GM19468 (cell line): Measurements from ENCODE around the gene CYP17A1.
"Not testable (repeated sequence)": the region's sequence is repeated elsewhere in the genome, so short reads cannot be mapped to it uniquely, and the experiment has no call there.

Experiments
- ATAC-seq: cut with Tn5 transposase; IDR thresholded peaks from one replicate; pipeline ENCODE4 v1.9.1; 2021; ENCODE audit warnings: mild to moderate bottlenecking, moderate library complexity, moderate number of reproducible peaks; ENCODE audit not compliant: unreplicated experiment; ENCODE audit errors: extremely low read depth

The CYP17A1 gene, protein sequence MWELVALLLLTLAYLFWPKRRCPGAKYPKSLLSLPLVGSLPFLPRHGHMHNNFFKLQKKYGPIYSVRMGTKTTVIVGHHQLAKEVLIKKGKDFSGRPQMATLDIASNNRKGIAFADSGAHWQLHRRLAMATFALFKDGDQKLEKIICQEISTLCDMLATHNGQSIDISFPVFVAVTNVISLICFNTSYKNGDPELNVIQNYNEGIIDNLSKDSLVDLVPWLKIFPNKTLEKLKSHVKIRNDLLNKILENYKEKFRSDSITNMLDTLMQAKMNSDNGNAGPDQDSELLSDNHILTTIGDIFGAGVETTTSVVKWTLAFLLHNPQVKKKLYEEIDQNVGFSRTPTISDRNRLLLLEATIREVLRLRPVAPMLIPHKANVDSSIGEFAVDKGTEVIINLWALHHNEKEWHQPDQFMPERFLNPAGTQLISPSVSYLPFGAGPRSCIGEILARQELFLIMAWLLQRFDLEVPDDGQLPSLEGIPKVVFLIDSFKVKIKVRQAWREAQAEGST

DNA sequence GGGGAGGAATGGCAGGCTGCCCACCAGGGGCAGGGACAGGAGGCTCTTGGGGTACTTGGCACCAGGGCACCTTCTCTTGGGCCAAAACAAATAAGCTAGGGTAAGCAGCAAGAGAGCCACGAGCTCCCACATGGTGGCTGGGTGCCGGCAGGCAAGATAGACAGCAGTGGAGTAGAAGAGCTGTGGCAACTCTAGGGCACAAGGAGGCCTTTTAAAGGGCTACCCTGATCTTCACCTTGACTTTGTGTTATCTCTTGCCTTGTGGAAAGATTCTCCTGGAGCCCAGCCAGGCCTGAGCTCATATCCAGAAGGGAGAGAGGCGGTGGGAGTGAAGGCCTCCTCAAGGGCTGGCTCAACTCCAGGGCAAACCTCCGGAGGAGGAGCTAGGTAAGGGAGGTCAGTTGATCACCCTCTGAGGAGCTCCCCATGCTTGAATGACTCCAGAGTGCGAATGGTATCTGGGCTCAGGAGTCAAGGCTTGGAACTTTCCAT, at the start of gene CYP17A1:
CYP17A1 (minus strand) TSS at position 184 of the 492 bp plus-strand sequence; CDS start at position 132, 52 bp downstream.
- no peak for ATAC-seq

DNA sequence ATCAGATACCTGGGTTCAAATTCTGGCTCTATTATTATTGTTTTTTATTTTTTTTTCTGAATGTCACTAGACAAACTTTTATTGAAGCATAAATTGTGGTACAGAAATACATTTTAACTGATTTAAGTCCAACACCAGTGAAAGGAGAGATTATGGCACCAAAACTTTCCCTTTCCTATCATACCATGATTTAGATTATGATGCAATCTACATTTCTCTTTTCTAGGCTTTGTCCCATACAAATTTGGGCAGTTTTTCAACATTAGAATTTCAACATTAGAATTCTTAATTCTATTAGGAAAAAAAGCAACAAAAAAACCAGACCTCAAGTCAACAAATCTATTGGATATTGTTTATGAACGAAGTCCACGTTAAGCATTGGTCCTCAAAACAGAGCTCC, 43.0 kb upstream of the CYP17A1 start:
- no peak for ATAC-seq

DNA sequence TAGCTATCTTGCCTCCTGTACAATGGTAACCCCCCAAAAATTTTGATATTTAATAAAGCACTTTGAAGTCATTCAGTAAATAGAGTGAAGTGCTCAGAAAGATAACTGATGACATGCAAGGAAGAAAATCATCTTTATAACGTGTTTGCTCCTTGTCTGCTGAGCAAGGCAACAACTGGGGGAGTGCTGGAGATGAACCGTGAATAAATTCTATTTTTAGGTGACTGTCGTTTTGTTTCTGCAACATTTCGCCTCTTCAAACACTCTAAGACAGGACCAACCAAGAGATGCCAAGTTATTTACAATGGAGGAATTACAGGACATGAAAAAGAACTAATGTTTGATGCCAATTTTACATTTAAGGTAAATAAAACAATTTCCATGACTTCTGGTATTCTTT, 41.4 kb upstream of the CYP17A1 start:
- no peak for ATAC-seq

DNA sequence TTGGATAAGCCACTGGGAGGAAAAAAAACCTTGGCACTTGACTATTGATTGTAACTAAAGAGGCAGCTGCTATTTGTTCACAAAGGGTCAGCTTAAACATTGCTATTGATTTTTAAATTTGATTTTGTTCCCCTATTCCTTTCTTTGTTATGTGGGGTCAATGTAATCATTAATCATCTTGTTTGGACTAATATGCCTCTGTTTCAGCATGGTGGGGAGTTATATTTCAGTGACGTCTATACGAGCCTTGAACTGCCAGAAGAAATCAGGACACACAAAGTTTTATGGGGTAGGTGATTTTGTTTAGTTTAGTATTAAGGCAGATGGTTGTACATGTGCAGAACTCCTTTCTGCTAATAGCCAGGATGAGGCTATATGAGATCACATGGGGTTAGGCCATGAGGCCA, 39.5 kb upstream of the CYP17A1 start:
- ATAC-seq: no peak

DNA sequence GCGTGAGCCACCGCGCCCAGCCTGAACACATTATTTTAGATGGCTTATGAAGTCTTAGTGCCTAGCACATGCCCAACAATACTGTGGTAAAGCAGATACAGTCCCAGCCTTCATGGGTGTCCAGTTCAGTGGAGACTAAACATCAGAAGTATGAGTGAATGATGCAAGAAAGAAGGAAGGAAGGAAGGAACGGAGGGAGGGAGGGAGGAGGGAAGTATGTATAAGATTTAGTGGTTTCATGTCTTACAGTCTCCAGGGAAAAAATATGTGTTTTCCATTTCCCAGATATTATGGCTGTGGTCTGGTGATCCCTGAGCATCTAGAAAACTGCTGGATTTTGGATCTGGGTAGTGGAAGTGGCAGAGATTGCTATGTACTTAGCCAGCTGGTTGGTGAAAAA, 35.0 kb upstream of the CYP17A1 start:
- no peak for ATAC-seq

DNA sequence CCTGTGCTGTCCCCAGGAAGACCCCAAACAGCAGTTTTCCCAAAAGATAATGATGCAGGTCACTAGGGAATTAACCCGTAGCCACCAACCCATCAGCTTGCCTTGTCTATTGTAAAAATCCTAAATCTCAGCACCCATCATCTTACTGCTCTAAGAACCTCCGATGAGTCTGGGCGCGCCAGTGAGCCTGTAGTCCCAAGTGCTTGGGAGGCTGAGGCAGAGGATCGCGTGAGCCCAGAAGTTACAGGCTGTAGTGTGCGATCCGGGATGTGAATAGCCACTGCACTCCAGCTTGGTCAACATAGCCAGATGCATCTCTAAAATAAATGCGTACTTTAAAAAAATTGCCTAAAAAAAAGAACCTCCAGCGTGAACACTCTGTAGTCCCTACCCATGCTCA, 33.0 kb upstream of the CYP17A1 start:
- no peak for ATAC-seq

DNA sequence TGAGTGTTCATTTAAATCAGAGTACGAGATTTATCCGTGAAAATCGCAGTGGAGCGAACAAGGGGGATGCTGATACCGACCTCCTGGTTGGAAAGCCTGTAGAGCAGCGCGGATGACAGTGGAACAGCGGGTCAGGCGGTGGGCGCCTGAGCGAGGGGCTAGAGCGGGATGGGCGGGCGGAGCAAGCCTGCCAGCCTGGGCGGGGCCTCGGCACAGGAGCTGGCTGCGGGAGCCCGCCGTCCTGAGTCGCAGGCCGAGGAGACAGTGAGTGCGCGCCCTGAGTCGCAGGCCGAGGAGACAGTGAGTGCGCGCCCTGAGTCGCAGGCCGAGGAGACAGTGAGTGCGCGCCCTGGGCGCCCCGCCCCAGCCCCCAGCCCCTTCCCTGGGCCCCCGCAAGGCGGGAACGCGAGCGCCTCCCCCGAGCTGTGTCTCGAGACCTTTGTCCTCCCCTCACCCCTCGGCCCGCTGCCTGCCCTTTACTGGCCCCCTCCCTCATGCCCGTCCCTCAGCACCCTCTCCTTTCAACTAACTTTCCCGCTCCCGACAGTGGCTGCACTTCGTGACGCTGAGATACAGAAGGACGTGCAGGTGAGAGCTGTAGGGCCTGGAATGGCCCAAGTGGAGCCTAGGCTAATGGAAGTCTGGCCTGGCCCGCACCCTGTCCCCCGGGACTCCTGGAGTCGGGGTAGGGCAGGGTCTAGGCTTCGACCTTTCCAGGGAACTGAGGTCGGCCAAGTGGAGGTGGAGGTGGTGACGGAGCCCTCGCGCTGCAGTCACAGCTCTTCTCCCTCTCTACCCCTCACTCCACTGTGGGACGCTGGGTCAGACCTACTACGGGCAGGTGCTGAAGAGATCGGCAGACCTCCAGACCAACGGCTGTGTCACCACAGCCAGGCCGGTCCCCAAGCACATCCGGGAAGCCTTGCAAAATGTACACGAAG, 32.3 kb upstream of the CYP17A1 start, which contains the start of gene AS3MT:
AS3MT (plus strand) TSS at position 213 of the 941 bp plus-strand sequence; CDS start at position 336, 123 bp downstream.
- ATAC-seq: no peak

DNA sequence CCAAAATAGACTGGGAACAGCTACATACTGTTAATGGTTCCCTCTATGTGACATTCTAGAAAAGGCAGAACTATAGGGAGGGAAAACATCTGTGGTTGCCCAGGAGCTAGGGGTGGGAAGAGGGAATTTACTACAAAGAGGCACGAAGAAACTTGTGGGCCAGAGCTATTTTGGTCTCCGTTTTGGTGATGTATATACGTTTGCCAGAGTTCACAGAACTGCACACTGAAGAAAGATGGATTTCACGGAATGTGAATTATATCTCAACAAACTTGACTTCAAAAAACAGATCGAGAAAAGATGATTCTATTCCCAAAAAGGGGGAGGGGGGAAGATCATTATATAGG, 31.7 kb upstream of the CYP17A1 start:
- ATAC-seq: no peak

DNA sequence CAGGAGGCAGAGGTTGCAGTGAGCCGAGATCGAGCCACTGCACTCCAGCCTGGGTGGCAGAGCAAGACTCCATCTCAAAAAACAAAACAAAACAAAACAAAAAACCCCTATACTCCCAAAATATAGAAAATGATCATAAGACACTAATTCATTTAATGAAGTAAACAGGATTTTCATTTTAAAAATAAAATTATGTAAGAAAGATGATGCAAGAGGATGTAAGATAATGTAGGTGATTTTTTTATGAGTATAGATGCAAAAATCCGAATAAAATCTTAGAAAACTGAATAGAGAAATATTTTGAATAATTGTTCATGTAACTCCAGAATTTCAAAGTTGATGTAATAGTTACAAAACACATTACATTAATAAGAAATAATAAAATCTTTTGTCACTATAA, 28.4 kb upstream of the CYP17A1 start:
- no peak for ATAC-seq

DNA sequence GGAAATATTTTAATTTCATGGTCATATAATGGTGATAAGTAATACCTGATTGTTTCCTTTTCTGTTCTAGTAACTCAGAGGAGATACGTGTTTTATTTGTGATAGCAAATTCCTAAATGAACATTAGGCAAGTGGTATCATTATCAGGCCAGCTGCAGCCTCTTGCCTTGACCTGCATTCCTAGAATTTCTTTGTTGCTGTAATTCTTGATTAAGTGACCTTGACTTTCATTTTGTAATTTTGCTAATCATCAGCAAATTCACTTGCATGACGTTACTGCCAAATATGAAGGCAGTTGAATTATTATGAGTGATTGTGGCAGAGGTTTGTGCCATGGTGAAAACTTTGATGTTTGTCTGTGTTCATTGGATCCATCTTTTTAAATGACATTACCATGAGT, 26.4 kb upstream of the CYP17A1 start:
- ATAC-seq: no peak

DNA sequence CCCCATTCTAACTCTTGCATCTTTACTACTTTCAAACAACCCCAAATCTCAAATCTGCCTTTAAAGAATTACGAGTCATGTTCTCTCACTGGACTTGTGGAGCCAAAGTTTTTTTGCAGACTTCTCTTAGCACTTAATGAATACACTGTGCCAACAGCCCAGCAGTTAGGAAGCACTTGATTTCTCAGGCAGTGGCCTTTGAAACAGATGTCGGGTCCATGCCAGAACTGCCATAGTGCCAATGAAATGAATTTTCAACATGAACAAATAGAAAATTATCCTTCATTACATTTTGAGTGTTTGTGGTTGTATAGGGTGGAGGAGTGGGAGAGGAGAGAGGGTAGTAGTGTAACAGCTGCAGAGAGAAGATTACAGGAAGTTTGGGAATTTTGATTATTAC, 22.7 kb upstream of the CYP17A1 start:
- ATAC-seq: no peak

DNA sequence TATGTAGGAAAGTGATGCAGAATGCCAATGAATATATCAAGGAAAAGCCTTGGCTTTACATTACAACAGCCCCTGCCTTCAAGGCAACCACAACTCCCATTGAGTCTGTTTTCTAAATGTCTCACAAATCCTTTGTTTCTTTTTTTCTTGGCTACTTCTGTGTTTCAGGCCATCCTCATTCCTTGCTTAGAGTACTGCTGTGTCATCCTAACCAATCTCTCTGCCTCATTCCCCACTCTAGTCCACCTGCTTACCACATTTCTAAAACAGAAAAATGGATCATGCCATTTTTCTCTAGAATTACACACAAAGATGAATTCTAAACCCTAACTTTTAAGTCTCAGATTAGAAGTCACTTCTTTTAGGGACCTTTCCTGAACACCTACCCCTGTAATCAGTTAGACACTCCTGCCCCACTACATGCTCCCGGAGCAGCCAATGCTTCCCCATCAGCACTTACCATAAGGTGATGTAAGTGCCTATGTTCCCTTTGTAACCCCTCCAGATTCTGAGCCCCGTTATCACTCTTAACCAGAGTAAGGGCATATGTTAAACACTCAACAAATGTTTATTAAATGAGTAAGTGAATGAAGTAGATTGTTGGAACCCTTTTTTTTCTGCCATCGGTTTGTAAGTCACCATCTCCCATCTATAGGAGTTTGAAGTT, 19.7 kb upstream of the CYP17A1 start:
- no peak for ATAC-seq

DNA sequence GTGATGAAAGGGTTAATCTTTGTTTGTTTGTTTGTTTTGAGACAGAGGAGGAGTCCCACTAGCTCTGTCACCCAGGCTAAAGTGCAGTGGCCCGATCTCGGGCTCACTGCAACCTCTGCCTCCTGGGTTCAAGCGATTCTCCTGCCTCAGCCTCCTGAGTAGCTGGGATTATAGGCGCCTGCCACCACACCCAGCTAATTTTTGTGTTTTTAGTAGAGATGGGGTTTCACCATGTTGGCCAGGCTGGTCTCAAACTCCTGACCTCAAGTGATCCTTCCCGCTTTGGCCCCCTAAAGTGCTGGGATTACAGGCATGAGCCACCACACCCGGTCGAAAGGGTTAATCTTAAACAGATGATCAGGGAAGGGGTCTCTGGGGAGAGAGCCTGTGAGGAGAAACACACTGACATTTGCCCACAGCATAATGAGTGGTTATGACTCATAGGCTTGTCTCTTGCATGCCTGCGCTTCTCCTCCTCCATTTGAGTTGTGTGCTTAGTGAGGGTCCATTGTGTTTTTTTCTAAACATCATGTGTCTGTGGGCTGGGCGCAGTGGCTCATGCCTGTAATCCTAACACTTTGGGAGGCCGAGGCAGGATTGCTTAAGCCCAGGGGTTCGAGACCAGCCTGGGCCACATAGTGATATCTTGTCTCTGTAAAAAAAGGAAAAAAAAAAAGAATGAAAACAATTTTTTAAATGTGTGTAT, 18.7 kb upstream of the CYP17A1 start:
- ATAC-seq: not testable (repeated sequence)

DNA sequence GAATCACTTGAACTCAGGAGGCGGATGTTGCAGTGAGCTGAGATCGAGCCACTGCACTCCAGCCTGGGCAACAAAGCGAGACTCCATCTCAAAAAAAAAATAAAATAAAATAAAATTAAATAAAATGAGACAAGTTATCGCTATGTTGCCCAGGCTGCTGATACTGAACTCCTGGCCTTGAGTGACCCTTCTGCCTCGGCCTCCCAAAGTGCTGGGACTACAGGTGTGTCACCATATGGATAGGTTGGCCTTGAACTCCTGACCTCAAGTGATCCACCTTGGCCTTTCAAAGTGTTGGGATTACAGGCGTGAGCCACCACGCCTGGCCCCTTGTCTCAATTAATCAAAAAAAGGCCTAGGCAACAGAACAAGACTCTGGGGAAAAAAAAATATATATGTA, 16.0 kb upstream of the CYP17A1 start:
- not testable (repeated sequence) for ATAC-seq

DNA sequence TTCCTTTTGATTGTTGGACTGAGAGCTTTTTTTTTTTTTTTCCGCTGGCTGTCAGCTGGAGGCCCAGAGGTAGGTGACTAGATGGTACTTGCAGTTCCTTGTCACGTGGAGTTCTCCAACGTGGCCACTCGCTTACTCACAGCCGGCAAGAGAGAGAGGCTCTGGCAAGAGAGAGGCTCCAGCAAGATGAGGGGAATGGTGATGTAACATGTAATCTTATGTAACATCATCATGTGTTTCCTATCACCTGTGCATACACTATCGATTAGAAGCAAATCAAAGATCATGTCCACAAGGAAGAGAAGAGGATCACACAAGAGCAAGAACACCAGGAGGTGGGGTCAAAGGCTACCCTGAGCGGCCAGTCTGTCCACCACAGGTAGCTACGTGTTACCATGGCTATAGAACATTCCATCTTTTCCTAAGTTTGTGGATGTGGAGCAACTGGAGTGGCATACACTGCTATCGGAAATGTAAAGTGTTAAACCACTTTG, 12.9 kb upstream of the CYP17A1 start:
- ATAC-seq: no peak

DNA sequence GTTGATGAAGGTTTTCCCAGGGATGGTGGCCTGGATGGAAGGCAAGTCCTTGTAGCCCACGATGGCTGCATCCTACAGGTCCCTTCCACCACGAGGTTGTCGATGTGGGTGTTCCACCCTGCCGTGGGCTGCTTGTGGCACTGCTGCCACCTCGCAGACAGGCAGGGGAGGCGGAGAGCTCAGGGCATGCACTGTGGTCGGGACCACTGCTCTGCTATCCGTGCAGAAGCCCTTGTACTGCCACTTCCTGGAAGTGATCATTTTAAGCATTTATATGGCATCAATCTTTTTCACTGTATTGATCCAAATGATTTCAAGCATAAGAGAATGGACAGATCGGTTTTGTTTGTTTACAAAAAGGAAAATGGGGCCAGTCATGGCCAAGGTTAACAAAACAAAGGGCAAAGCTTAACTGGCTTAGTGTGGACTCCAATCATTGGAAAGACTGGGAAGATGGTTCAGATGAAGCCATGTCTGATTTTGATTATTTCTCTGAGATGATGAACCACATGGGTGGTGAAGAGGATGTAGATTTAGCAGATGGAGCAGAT, 8.2 kb upstream of the CYP17A1 start:
- ATAC-seq: no peak

DNA sequence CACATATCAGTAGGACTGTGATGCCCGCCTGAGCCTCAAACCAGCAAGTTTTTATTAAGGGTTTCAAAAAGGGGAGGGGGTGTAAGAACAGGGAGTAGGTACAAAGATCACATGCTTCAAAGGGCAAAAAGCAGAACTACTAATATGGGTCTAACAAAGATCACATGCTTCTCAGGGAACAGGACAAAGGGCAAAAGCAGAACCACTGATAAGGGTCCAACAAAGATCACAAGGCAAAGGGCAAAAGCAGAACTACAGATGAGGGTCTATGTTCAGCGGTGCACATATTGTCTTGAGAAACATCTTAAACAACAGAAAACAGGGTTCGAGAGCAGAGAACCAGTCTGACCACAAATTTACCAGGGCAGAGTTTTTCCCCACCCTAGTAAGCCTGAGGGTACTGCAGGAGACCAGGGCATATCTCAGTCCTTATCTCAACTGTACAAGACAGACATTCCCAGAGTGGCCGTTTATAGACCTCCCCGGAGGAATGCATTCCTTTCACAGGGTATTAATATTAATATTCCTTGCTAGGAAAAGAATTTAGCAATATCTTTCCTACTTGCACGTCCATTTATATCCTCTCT, 7.1 kb upstream of the CYP17A1 start:
- not testable (repeated sequence) for ATAC-seq

DNA sequence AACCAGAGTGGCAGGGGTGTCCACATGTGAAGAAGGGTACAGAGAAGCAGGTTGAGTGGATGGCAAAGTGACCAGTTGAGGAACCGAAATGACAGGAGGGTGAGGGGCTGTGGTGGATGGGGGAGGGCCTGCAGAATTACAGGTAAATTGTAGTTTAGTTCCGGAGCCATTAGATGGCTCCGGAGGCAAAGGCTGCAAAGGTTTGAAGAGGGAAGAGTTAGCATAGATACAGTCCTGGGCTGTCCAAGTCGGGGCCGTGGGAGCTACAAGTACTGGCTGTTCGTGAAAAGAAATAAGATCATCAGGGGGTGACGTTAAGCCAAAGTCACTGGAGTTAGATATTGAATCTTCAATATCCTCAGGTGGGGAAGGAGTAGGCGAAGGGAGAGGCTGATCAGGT, 5.9 kb upstream of the CYP17A1 start:
- ATAC-seq: not testable (repeated sequence)

DNA sequence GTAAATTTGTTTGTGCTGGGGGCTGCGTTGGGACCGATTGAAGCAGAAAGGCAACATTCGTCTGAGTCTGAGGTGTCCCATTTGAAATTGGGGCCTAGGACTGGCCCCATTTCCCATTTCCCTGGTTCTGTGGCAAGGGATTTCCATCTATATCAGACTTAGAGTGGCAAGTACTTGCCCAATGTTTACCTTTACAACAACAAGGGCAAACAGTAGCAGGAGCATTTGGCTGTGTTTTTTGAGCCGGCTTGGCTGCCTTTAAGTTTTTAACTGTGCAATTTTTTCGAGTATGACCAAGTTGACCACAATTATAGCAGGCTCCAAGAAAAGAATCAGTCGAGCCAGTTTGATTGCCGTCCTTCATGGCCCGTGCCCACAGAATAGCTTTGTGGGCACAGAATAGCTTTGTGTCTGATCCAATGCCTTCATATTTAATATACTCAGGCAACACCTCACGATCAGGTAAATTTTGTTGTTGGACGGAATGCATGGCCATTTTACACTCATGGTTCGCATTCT, 4.7 kb upstream of the CYP17A1 start:
- ATAC-seq: no peak
